SH-SY5Y (cell line): ENCODE data around the gene KRT84.

Experiments
- GATA2 ChIP-seq: IDR thresholded peaks from 2 replicates; pipeline ENCODE4 v1.6.1; 2011; ENCODE audit warnings: mild to moderate bottlenecking, low read depth, low read length
- GATA3 ChIP-seq: IDR thresholded peaks from 2 replicates; pipeline ENCODE4 v1.6.1; 2011; ENCODE audit warnings: low read depth, mild to moderate bottlenecking, low read length, moderate library complexity

DNA sequence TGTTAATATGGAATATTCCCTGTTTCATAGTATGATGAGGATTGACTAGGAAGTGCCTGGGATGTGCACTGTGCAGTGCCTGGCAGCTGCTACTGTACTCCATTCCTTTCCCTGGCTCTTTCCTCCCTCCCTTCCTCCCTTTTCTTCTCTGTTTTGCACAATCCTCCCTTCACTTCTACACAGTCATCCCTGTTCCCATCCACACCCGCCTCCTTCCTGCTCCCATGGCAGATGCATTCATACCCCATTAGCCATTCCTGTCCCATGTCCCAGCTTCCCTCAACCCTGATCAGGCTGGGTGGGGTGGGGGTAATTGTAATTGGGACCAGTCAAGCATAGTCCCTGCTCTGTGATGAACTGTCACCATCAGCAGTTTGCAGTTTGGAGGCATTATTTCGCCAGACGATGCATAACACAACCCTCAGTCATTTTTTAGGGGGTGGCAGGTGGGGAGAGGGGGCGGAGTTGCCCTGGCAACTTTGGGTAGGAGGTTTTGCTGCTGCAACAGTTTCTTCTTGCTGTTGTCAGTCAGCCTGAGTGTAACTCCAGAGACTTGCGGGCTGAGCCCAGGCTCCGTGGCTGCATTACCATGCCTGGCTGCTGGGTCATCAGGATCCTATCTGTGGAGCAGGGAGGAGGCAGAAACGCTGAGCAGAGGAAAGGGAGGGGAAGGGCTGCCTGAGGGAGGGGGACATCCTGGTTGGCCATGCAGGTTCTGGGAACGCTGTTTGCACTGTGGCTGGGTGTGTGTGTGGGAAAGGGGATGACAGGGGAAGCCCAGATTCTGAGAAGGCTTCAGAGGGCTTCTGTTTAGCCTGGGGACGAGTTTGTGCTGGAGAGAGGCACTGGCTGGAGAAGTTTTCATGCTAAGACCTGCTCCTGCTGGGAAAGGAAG lies 4.1 kb upstream of the KRT84 start:
- TF ChIP-seq GATA3, result no peak
- TF ChIP-seq GATA2, result no peak
